Neural progenitor cell (in vitro differentiated cells): ENCODE results near the gene ELL. TPM values are rescaled to one million over a fixed set of nuclear protein-coding genes. Genes with fewer than 3 reads are reported as not detected.

ENCODE experiments used
- DNase-seq: peaks from one replicate; pipeline ENCODE4 v3.0.0-alpha.2; 2016; ENCODE audit warnings: low spot score
- H2AFZ ChIP-seq: fragments of 200-600 bp; sonication (generic); replicated peaks from 2 replicates; pipeline ENCODE4 v1.6.1; 2016; ENCODE audit warnings: antibody characterized with exemption
- H3F3A ChIP-seq: fragments of 200-600 bp; sonication (generic); 2 replicates; pipeline ENCODE4 v1.6.1; 2016; ENCODE audit warnings: antibody characterized with exemption, low read depth
- H3K27ac ChIP-seq: fragments of 200-600 bp; sonication (generic); 2 replicates; pipeline ENCODE4 v1.5.1; 2016; ENCODE audit warnings: mild to moderate bottlenecking
- H3K27me3 ChIP-seq: fragments of 200-600 bp; sonication (generic); 2 replicates; pipeline ENCODE4 v1.6.1; 2016; ENCODE audit warnings: mild to moderate bottlenecking, moderate library complexity
- H3K36me3 ChIP-seq: fragments of 200-600 bp; sonication (generic); 2 replicates; pipeline ENCODE4 v1.5.1; 2016
- H3K4me1 ChIP-seq: fragments of 200-600 bp; sonication (generic); 2 replicates; pipeline ENCODE4 v1.6.1; 2016; ENCODE audit warnings: mixed run types
- H3K4me2 ChIP-seq: fragments of 200-600 bp; sonication (generic); 2 replicates; pipeline ENCODE4 v1.6.1; 2016
- H3K4me3 ChIP-seq: fragments of 200-600 bp; sonication (generic); 2 replicates; pipeline ENCODE4 v1.5.1; 2016
- H3K79me2 ChIP-seq: fragments of 200-600 bp; sonication (generic); 2 replicates; pipeline ENCODE4 v1.6.1; 2016; ENCODE audit warnings: low read depth
- H3K9ac ChIP-seq: fragments of 200-600 bp; sonication (generic); 2 replicates; pipeline ENCODE4 v1.6.1; 2016
- H3K9me3 ChIP-seq: fragments of 200-600 bp; sonication (generic); 2 replicates; pipeline ENCODE4 v1.5.1; 2016; ENCODE audit warnings: low read depth
- H4K20me1 ChIP-seq: fragments of 200-600 bp; sonication (generic); 2 replicates; pipeline ENCODE4 v1.6.1; 2016; ENCODE audit warnings: low read depth
- H3K27ac Mint-ChIP-seq: 3 replicates; pipeline ENCODE4 v1.8.0; 2021; ENCODE audit warnings: mixed read lengths
- H3K27me3 Mint-ChIP-seq: 2 replicates; pipeline ENCODE4 v1.8.0; 2022; ENCODE audit warnings: low read depth, mild to moderate bottlenecking, inconsistent platforms, moderate library complexity, mixed read lengths; ENCODE audit not compliant: insufficient read depth
- H3K36me3 Mint-ChIP-seq: 3 replicates; pipeline ENCODE4 v1.8.0; 2021; ENCODE audit warnings: mixed read lengths
- H3K4me1 Mint-ChIP-seq: 3 replicates; pipeline ENCODE4 v1.8.0; 2021; ENCODE audit warnings: mixed read lengths
- H3K4me3 Mint-ChIP-seq: 3 replicates; pipeline ENCODE4 v1.8.0; 2021; ENCODE audit warnings: mild to moderate bottlenecking, moderate library complexity, mixed read lengths
- H3K9me3 Mint-ChIP-seq: 3 replicates; pipeline ENCODE4 v1.8.0; 2020; ENCODE audit warnings: mixed read lengths
- EZH2 ChIP-seq: fragments of 200-600 bp; sonication (generic); IDR thresholded peaks from 2 replicates; pipeline ENCODE4 v1.6.1; 2017; ENCODE audit warnings: antibody characterized with exemption, mild to moderate bottlenecking, moderate library complexity
- EZH2phosphoT487 ChIP-seq: fragments of 200-600 bp; sonication (generic); IDR thresholded peaks from 2 replicates; pipeline ENCODE4 v1.6.1; 2017; ENCODE audit warnings: antibody characterized with exemption
- total RNA-seq: library from RNA; depleted of rRNA; stranded (reverse); fragments of >200 nt; gene quantifications from 2 replicates; pipeline ENCODE4 v1.2.3, GENCODE V29; 2015; ENCODE audit warnings: low replicate concordance
- TF ChIP-seq, protein P1 (sequence below): fragments of 200-600 bp; sonication (generic); IDR thresholded peaks from 2 replicates; pipeline ENCODE4 v1.5.1; 2017; ENCODE audit warnings: antibody characterized with exemption, mild to moderate bottlenecking

Gene ELL
- total RNA-seq, 1 donor from 2014 or later: 2.9 TPM

DNA sequence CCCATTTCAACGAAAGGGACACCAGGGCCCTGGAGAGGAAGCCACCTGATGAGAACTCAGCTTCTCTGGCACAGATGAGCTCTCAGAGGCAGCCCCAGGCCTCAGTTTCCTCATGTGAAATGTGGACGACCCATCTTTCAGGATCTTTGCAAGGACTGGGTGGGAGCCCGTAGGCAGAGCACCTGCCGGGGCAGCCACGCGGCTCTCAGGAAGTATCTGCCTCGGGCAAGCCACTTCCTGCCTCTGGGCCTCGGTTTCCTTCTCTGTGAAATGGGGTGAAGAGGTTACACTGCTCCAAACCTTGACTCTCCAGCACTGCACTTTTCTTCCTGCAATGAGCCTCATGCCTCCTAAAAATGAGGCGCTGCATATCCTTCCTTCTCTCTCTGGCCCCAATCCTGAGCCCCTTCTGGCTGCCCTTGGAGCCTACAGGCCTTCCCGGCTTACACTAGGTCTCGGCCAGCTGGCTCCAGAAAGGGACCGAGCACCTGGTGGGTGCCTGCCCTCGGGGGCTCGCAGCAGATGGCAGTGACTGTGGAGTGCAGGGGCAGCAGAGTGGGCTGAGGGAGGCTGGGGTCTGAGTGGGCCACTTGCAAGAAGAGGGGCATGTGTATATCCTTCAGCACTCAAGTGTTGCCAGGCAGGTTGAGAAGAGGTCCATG, 99.2 kb downstream of the ELL start:
- H3K36me3 ChIP-seq: no peaks in the 10 kb centered on the region
- no peak overlapping the region for H3K4me3 ChIP-seq
- H3K9ac ChIP-seq: no peak overlapping the region
- Mint-ChIP-seq H3K27ac (peak overlapping the region; percentile 34), H3K9me3 (no peaks in the 10 kb centered on the region), H3K4me3 (peak overlapping the region; percentile 57), H3K4me1 (peaks cover 59% of the 10 kb centered on the region), H3K36me3 (peaks cover 2% of the 10 kb centered on the region), H3K27me3 (peaks cover 8% of the 10 kb centered on the region)
- peaks cover 32% of the 10 kb centered on the region for H3F3A ChIP-seq
- H3K27me3 ChIP-seq: peaks cover 30% of the 10 kb centered on the region
- H3K4me1 ChIP-seq: peaks cover 21% of the 10 kb centered on the region
- H3K9me3 ChIP-seq: no peaks in the 10 kb centered on the region
- peaks cover 44% of the 10 kb centered on the region for H4K20me1 ChIP-seq
- H2AFZ ChIP-seq: no peak overlapping the region
- DNase-seq: no peak
- no peak overlapping the region for H3K4me2 ChIP-seq
- no peak overlapping the region for H3K27ac ChIP-seq
- peaks cover 18% of the 10 kb centered on the region for H3K79me2 ChIP-seq
- TF ChIP-seq EZH2phosphoT487 (no peak), EZH2 (no peak)
- TF ChIP-seq, protein P1, sequence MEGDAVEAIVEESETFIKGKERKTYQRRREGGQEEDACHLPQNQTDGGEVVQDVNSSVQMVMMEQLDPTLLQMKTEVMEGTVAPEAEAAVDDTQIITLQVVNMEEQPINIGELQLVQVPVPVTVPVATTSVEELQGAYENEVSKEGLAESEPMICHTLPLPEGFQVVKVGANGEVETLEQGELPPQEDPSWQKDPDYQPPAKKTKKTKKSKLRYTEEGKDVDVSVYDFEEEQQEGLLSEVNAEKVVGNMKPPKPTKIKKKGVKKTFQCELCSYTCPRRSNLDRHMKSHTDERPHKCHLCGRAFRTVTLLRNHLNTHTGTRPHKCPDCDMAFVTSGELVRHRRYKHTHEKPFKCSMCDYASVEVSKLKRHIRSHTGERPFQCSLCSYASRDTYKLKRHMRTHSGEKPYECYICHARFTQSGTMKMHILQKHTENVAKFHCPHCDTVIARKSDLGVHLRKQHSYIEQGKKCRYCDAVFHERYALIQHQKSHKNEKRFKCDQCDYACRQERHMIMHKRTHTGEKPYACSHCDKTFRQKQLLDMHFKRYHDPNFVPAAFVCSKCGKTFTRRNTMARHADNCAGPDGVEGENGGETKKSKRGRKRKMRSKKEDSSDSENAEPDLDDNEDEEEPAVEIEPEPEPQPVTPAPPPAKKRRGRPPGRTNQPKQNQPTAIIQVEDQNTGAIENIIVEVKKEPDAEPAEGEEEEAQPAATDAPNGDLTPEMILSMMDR: no peak

DNA sequence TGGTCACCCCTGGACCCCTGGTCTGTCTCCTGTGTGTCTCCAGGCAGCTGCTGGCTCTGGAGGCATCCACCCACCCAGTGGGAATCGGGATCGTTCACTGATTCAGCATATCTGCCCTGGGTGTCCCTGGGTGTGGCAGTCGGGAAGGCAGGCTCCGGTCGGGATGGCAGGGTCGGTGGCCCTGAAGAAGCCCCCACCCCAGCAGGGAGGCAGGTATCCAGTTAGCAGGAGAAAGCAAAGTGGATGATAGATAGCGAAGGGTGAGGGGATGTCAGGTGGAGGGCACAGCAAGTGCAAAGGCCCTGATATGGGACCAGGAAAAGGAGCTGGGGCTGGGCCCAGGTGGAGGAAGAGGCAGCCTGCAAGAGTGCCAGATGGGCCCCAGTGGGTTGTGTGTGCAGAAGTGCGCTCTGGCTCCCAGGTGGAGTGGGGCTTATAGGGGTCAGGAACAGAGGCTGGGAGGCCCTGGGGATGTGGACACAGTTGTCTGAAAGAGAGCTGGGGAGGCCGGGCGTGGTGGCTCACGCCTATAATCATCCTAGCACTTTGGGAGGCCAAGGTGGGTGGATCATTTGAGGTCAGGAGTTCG, 100.4 kb downstream of the ELL start:
- Mint-ChIP-seq H3K4me1 (peaks cover 65% of the 10 kb centered on the region), H3K27ac (no peak overlapping the region), H3K9me3 (no peaks in the 10 kb centered on the region), H3K4me3 (peak overlapping the region; percentile 92), H3K27me3 (peaks cover 11% of the 10 kb centered on the region), H3K36me3 (peaks cover 2% of the 10 kb centered on the region)
- H3K4me3 ChIP-seq: no peak overlapping the region
- no peaks in the 10 kb centered on the region for H3K9me3 ChIP-seq
- TF ChIP-seq, protein P1: no peak
- TF ChIP-seq EZH2phosphoT487: no peak
- TF ChIP-seq EZH2: no peak
- H3K9ac ChIP-seq: no peak overlapping the region
- H3F3A ChIP-seq: peaks cover 43% of the 10 kb centered on the region
- no peak overlapping the region for H3K4me2 ChIP-seq
- no peak overlapping the region for H2AFZ ChIP-seq
- H3K4me1 ChIP-seq: peaks cover 21% of the 10 kb centered on the region
- peaks cover 34% of the 10 kb centered on the region for H3K27me3 ChIP-seq
- H3K36me3 ChIP-seq: no peaks in the 10 kb centered on the region
- DNase-seq: no peak
- peaks cover 44% of the 10 kb centered on the region for H4K20me1 ChIP-seq
- H3K79me2 ChIP-seq: peaks cover 18% of the 10 kb centered on the region
- no peak overlapping the region for H3K27ac ChIP-seq

DNA sequence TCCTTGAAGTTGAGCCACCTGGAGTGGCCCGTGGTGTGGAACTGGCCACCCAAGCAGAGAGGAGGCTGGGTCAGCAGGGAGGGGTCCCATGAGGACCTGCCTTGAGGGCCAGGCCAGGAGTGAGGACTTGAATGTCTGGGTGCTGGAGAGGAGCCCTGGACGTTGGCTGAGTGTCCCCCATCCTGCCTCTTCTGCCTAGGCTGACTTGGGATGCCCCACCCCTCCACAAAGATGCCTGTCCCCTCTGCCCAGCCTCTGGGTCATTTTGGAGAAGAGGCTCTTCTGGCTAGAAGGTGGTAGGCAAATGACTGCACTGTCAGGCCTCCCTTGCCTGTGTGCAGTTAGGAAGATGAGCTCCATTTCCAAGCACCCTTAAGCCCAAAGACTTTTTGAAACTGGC, 100.9 kb downstream of the ELL start:
- H4K20me1 ChIP-seq: peaks cover 44% of the 10 kb centered on the region
- H3K9me3 ChIP-seq: no peaks in the 10 kb centered on the region
- no peaks in the 10 kb centered on the region for H3K36me3 ChIP-seq
- no peak overlapping the region for H3K27ac ChIP-seq
- no peak overlapping the region for H3K4me3 ChIP-seq
- TF ChIP-seq, protein P1: no peak
- no peak for TF ChIP-seq EZH2phosphoT487
- TF ChIP-seq EZH2: no peak
- Mint-ChIP-seq H3K4me1 (peaks cover 69% of the 10 kb centered on the region), H3K27ac (no peak overlapping the region), H3K27me3 (peaks cover 13% of the 10 kb centered on the region), H3K36me3 (peaks cover 2% of the 10 kb centered on the region), H3K4me3 (peak overlapping the region; percentile 92), H3K9me3 (no peaks in the 10 kb centered on the region)
- H2AFZ ChIP-seq: no peak overlapping the region
- H3K79me2 ChIP-seq: peaks cover 18% of the 10 kb centered on the region
- H3F3A ChIP-seq: peaks cover 43% of the 10 kb centered on the region
- peaks cover 34% of the 10 kb centered on the region for H3K27me3 ChIP-seq
- no peak for DNase-seq
- no peak overlapping the region for H3K9ac ChIP-seq
- peaks cover 21% of the 10 kb centered on the region for H3K4me1 ChIP-seq
- H3K4me2 ChIP-seq: peak overlapping the region; percentile 88
